ENCODE data around the gene GRAP2.
A peak's percentile ranks its signal among the peaks of the same experiment; 100 is the strongest.
"Not testable (repeated sequence)": the region's sequence is repeated elsewhere in the genome, so short reads cannot be mapped to it uniquely, and the experiment has no call there.

GRAP2 gene

DNA sequence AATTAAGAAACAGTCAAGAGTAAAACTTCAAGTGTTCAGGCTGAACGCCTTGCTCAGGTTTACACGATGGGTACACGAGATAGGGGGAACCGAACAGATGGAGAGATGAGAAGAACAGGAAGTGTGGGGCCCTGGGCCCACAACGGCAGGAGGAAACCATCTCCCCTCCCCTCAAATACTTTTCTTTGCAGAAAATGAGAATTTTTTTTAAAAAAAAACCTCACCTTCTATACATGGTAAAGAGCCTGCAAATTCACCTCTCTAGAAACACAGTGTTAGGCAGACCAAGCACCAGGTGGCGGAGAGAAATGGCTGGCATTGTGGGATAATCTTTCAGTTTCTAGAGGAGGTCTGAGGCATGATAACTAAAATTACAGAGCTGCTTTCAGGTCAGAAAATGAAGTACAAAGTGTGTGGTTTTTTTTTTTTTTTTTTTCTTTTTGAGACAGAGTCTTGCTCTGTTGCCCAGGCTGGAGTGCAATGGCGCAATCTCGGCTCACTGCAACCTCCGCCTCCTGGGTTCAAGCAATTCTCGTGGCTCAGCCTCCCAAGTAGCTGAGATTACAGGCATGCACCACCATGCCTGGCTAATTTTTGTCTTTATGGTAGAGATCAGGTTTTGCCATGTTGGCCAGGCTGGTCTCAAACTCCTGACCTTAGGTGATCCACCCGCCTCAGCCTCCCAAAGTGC, 50.9 kb downstream of the GRAP2 start:
- not testable (repeated sequence) for H3K4me3 ChIP-seq (ENCODE audit: low read length); H3K4me1 ChIP-seq (ENCODE audit: control insufficient read depth, insufficient read depth, low read length); H3K36me3 ChIP-seq (ENCODE audit: insufficient read depth, low read length); H3K9me3 ChIP-seq (replicated peaks; ENCODE audit: low read length); H3K9ac ChIP-seq (ENCODE audit: low read depth, low read length); H3K4me2 ChIP-seq (ENCODE audit: low read length)
- H3K27me3 ChIP-seq (ENCODE audit: control insufficient read depth, insufficient read depth, low read length): peaks cover 28% of the 10 kb centered on the region

GRCh38 chr22:39952347-39952746, 51.5 kb downstream of the GRAP2 start:
- peaks cover 22% of the 10 kb centered on the region for H3K27me3 ChIP-seq (ENCODE audit: control insufficient read depth, insufficient read depth, low read length)
- no peak overlapping the region for H3K4me3 ChIP-seq (ENCODE audit: low read length)
- H3K36me3 ChIP-seq (ENCODE audit: insufficient read depth, low read length): no peaks in the 10 kb centered on the region
- H3K4me2 ChIP-seq (ENCODE audit: low read length): no peak overlapping the region
- no peak overlapping the region for H3K9ac ChIP-seq (ENCODE audit: low read depth, low read length)
- H3K9me3 ChIP-seq (replicated peaks; ENCODE audit: low read length): no peaks in the 10 kb centered on the region
- peaks cover 4% of the 10 kb centered on the region for H3K4me1 ChIP-seq (ENCODE audit: control insufficient read depth, insufficient read depth, low read length)

DNA sequence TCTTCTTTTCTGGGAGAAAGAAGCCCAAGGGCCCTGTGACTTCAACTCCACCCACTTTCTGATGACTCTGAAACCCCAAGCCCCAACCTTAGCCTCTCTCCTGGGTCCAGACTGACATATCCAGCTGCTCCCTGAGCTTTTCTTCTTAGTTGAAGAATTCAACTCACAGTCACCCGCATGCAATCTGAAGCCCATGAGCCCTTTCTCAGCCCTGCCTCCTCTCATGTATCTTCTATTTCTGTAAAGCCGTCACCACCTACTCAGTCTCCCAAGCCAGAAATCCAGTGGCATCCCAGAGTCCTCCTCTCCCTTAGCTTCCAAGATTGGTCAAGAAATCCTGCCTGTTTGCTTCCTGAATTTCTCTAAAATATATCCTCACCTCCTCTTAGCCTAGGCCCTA, 52.2 kb downstream of the GRAP2 start:
- peaks cover 21% of the 10 kb centered on the region for H3K27me3 ChIP-seq (ENCODE audit: control insufficient read depth, insufficient read depth, low read length)
- no peak overlapping the region for H3K4me2 ChIP-seq (ENCODE audit: low read length)
- H3K4me3 ChIP-seq (ENCODE audit: low read length): no peak overlapping the region
- no peaks in the 10 kb centered on the region for H3K36me3 ChIP-seq (ENCODE audit: insufficient read depth, low read length)
- H3K9ac ChIP-seq (ENCODE audit: low read depth, low read length): no peak overlapping the region
- no peaks in the 10 kb centered on the region for H3K9me3 ChIP-seq (replicated peaks; ENCODE audit: low read length)
- H3K4me1 ChIP-seq (ENCODE audit: control insufficient read depth, insufficient read depth, low read length): peaks cover 4% of the 10 kb centered on the region

DNA sequence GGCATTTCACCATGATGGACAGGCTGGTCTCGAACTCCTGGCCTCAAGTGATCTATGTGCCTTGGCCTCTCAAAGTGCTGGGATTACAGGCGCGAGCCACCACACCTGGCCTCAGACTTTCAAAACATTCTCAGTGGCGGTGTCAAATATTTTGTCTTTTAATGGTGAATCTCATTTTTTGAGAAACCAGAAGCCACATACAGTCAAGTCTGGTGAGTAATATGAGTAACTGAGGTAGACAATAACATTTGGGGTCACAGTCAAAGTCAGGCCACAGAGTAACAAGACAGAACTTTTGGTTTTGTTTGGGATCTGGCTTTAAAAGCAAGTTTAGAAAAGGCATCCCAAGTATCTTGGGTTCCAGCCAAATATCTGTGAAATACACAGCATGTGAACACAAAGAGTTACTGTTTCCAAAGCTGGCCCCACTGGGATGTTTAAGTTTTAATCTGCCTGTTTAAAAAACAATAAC, 53.7 kb downstream of the GRAP2 start:
- H3K4me2 ChIP-seq (ENCODE audit: low read length): no peak overlapping the region
- no peaks in the 10 kb centered on the region for H3K36me3 ChIP-seq (ENCODE audit: insufficient read depth, low read length)
- H3K4me3 ChIP-seq (ENCODE audit: low read length): no peak overlapping the region
- peaks cover 10% of the 10 kb centered on the region for H3K4me1 ChIP-seq (ENCODE audit: control insufficient read depth, insufficient read depth, low read length)
- H3K27me3 ChIP-seq (ENCODE audit: control insufficient read depth, insufficient read depth, low read length): peaks cover 11% of the 10 kb centered on the region
- no peak overlapping the region for H3K9ac ChIP-seq (ENCODE audit: low read depth, low read length)
- no peaks in the 10 kb centered on the region for H3K9me3 ChIP-seq (replicated peaks; ENCODE audit: low read length)

- no peak overlapping the region for H3K9ac ChIP-seq (ENCODE audit: low read depth, low read length)
- H3K27me3 ChIP-seq (ENCODE audit: control insufficient read depth, insufficient read depth, low read length): peaks cover 7% of the 10 kb centered on the region
- H3K36me3 ChIP-seq (ENCODE audit: insufficient read depth, low read length): no peaks in the 10 kb centered on the region
- peaks cover 20% of the 10 kb centered on the region for H3K4me1 ChIP-seq (ENCODE audit: control insufficient read depth, insufficient read depth, low read length)
- no peak overlapping the region for H3K4me3 ChIP-seq (ENCODE audit: low read length)
- no peak overlapping the region for H3K4me2 ChIP-seq (ENCODE audit: low read length)
- H3K9me3 ChIP-seq (replicated peaks; ENCODE audit: low read length): no peaks in the 10 kb centered on the region
Observed at GRCh38 chr22:39955675-39956074, 54.8 kb downstream of the GRAP2 start.

DNA sequence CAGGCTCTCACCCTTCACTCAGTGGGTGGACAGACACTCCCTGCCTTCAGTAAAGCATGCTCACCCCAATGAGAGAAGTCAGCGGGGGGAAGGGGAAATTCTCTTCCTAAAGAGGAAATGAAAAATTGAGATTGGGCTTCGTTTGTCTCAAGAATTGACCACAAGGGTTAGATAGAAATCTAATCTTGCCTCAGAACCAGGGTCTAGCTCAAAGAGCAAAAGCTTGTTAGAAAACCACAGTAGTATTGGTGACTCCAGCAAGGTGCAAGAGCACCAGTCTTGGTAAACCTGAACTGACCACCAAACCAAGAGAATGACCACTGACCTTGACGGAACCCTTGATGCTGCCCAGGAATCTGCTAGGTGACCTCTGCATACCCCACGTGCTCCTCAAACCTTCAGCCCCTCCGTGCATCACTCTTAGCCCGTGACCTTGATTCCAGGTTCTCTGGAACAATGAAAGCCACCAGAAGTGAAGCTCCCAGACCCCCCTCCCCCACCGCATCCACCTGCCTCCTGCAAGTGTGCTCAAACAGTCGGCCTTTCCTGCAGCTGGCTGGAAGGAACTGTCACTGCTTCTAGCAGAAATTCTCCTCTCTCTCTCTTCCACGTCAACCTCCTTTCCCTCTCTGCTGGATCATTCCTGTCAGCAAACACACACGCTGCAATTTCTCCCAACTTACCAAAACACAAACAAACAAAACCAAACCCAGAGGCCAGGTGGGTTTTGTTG, 56.2 kb downstream of the GRAP2 start:
- H3K4me3 ChIP-seq (ENCODE audit: low read length): no peak overlapping the region

GRCh38 chr22:39958009-39958711, 57.3 kb downstream of the GRAP2 start:
- peaks cover 38% of the 10 kb centered on the region for H3K4me1 ChIP-seq (ENCODE audit: control insufficient read depth, insufficient read depth, low read length)
- no peak overlapping the region for H3K4me3 ChIP-seq (ENCODE audit: low read length)
- no peak overlapping the region for H3K4me2 ChIP-seq (ENCODE audit: low read length)
- H3K27me3 ChIP-seq (ENCODE audit: control insufficient read depth, insufficient read depth, low read length): no peaks in the 10 kb centered on the region
- no peak overlapping the region for H3K9ac ChIP-seq (ENCODE audit: low read depth, low read length)
- no peaks in the 10 kb centered on the region for H3K36me3 ChIP-seq (ENCODE audit: insufficient read depth, low read length)
- H3K9me3 ChIP-seq (replicated peaks; ENCODE audit: low read length): no peaks in the 10 kb centered on the region

More for the DNA sequence above, 56.2 kb downstream of the GRAP2 start:
- Histone ChIP-seq H3K27me3 (ENCODE audit: control insufficient read depth, insufficient read depth, low read length) (peaks cover 7% of the 10 kb centered on the region), H3K36me3 (ENCODE audit: insufficient read depth, low read length) (no peaks in the 10 kb centered on the region), H3K4me1 (ENCODE audit: control insufficient read depth, insufficient read depth, low read length) (peaks cover 33% of the 10 kb centered on the region), H3K4me2 (ENCODE audit: low read length) (no peak overlapping the region), H3K9ac (ENCODE audit: low read depth, low read length) (no peak overlapping the region), H3K9me3 (replicated peaks; ENCODE audit: low read length) (no peaks in the 10 kb centered on the region)

DNA sequence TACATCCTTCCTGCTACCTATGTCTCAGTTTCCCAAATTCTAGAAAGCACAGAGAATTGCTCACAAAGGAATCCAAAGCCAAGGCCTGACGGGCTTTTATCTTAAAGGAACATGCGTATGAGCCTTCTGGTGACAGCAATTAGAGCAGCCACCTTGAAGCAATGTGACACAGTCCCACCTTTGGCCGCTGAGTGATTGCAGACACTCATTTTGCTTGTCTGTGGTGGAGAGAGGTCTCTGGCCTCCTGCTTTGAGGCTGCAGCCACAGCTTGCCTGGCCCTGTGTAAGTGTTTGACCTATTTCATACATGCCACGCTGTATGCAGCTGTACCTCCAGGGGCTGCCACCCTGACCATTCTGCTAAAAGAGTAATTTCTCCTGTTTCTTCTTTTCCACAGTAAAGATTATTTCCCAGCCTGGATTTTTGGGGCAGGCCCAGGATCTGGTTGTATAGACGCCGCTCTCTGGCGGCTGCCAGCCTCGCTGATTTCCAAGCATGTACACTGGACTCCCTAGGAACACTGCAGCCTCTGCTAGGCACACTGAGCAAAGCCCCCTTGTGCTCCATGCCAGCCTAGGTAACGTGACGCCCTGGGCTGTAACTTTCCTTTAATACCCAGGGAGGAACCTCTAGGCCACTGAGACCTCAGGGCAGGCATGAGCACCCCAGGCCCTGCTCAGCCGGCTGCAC, 58.2 kb downstream of the GRAP2 start:
- no peaks in the 10 kb centered on the region for H3K9me3 ChIP-seq (replicated peaks; ENCODE audit: low read length)
- no peak overlapping the region for H3K9ac ChIP-seq (ENCODE audit: low read depth, low read length)
- H3K4me2 ChIP-seq (ENCODE audit: low read length): no peak overlapping the region
- no peaks in the 10 kb centered on the region for H3K27me3 ChIP-seq (ENCODE audit: control insufficient read depth, insufficient read depth, low read length)
- no peak overlapping the region for H3K4me3 ChIP-seq (ENCODE audit: low read length)
- H3K4me1 ChIP-seq (ENCODE audit: control insufficient read depth, insufficient read depth, low read length): peaks cover 38% of the 10 kb centered on the region
- H3K36me3 ChIP-seq (ENCODE audit: insufficient read depth, low read length): no peaks in the 10 kb centered on the region

- Histone ChIP-seq H3K4me2 (ENCODE audit: low read length) (peak within 1 kb of the TSS; percentile 64), H3K9ac (ENCODE audit: low read depth, low read length) (no peak within 1 kb of the TSS), H3K36me3 (ENCODE audit: insufficient read depth, low read length) (no peaks in the 10 kb centered on the region), H3K4me1 (ENCODE audit: control insufficient read depth, insufficient read depth, low read length) (peaks cover 33% of the 10 kb centered on the region), H3K9me3 (replicated peaks; ENCODE audit: low read length) (no peaks in the 10 kb centered on the region), H3K4me3 (ENCODE audit: low read length) (no peak within 1 kb of the TSS), H3K27me3 (ENCODE audit: control insufficient read depth, insufficient read depth, low read length) (no peaks in the 10 kb centered on the region)
Observed at GRCh38 chr22:39959640-39960447, 59.0 kb downstream of the GRAP2 start, which contains the start of gene TMA7B. Gene TMA7B (plus strand): TSS chr22:39960397. CDS start chr22:39964375, 3,978 bp downstream.

DNA sequence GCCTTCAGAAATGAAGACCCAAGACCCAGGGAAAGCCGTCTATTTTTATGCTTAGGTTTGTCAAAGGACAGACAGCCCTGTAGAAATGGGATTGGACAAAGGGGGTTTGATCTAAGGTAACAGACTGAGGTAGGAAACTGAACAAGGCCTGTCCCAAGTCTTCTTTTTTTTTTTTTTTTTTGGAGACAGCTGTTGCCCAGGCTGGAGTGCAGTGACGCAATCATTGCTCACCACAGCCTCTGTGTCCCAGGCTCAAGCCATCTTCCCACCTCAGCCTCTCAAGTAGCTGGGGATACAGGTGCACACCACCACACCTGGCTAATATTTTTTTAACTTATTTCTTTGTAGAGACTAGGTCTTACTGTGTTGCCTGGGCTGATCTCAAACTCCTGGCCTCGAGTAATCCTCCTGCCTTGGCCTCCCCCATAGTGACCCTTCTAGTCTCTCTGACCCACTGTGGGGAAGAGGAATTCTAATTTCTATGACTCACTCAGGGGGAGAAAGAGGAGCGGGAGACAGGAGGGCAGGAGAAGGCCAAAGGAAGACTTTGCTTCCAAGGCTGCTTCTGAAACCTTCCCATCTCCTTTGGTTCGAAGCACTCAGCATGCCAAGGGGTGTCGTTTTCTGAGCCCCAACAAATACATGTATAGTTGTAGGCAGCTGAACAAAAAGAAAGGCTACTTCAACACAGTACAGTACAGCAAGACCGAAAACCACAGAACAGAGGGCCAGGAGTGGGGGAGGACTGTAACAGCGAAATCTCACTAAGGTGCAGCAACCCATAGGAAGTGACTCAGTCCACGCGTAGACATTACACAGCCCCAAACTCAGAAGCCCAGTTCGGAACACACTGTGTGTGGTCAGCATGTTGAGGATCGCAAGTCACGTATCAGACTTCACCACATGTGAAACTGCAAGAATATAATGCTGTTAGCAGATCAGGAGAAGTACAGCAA, 60.2 kb downstream of the GRAP2 start:
- Histone ChIP-seq H3K9me3 (replicated peaks; ENCODE audit: low read length) (no peaks in the 10 kb centered on the region), H3K9ac (ENCODE audit: low read depth, low read length) (peak overlapping the region; percentile 13), H3K4me1 (ENCODE audit: control insufficient read depth, insufficient read depth, low read length) (peaks cover 33% of the 10 kb centered on the region), H3K4me2 (ENCODE audit: low read length) (peak overlapping the region; percentile 64), H3K36me3 (ENCODE audit: insufficient read depth, low read length) (no peaks in the 10 kb centered on the region), H3K27me3 (ENCODE audit: control insufficient read depth, insufficient read depth, low read length) (no peaks in the 10 kb centered on the region), H3K4me3 (ENCODE audit: low read length) (no peak overlapping the region)

Measured in skeletal muscle satellite cell (primary cell).